Gastroesophageal sphincter (tissue), 3 donors: Measurements from ENCODE around the gene SLC6A8.
"Not testable (repeated sequence)": the region's sequence is repeated elsewhere in the genome, so short reads cannot be mapped to it uniquely, and the experiment has no call there.

ENCODE experiments used
- EP300 ChIP-seq: sonication (generic); formaldehyde crosslinking; IDR thresholded peaks from one replicate; pipeline ENCODE4 v1.6.1; 2017; ENCODE audit warnings: antibody characterized with exemption, mild to moderate bottlenecking
- TF ChIP-seq, protein P1 (sequence below), 4 experiments: fragments of 200-600 bp in 2 of 4; fragments of 450-650 bp in 2 of 4; sonication (generic) in 1 of 4; IDR thresholded peaks; one replicate each; pipeline ENCODE4 v1.5.1; 2017 to 2019; ENCODE audit warnings: antibody characterized with exemption in 4 of 4, mild to moderate bottlenecking in 2 of 4, moderate library complexity in 2 of 4

DNA sequence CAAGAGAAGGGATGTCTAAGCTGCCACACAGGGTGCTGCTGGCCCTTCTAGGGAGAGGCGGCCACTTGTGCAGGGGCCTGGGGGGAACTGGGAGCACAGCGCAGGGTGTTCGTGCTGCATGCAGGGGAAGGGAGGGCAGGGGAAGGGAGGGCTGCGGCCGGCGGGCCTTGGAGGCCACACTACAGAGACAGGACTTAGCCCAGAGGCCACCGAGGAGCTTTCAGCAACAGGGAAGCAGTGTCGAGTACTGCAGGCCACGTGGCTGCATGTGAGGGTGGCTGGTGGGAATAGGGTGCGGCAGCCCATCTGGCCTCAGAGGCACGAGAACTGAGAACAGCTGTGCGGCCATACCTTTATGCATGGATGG is 57.3 kb downstream of the SLC6A8 start:
- TF ChIP-seq, protein P1, sequence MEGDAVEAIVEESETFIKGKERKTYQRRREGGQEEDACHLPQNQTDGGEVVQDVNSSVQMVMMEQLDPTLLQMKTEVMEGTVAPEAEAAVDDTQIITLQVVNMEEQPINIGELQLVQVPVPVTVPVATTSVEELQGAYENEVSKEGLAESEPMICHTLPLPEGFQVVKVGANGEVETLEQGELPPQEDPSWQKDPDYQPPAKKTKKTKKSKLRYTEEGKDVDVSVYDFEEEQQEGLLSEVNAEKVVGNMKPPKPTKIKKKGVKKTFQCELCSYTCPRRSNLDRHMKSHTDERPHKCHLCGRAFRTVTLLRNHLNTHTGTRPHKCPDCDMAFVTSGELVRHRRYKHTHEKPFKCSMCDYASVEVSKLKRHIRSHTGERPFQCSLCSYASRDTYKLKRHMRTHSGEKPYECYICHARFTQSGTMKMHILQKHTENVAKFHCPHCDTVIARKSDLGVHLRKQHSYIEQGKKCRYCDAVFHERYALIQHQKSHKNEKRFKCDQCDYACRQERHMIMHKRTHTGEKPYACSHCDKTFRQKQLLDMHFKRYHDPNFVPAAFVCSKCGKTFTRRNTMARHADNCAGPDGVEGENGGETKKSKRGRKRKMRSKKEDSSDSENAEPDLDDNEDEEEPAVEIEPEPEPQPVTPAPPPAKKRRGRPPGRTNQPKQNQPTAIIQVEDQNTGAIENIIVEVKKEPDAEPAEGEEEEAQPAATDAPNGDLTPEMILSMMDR (IDR thresholded peaks at IDR 0.05): not testable (repeated sequence)
- not testable (repeated sequence) for TF ChIP-seq EP300
